Brain microvascular endothelial cell (primary cell): ENCODE results near the gene PARD3.
A peak's percentile ranks its signal among the peaks of the same experiment; 100 is the strongest.
"Not testable (repeated sequence)": the region's sequence is repeated elsewhere in the genome, so short reads cannot be mapped to it uniquely, and the experiment has no call there.

Experiments used
- DNase-seq: peaks from one replicate; pipeline ENCODE4 v3.0.0-alpha.2; 2020
- H3K27ac ChIP-seq: fragments of 250-450 bp; sonication (Bioruptor Pico); 2 replicates; pipeline ENCODE4 v1.5.1; 2020; ENCODE audit warnings: mild to moderate bottlenecking, moderate library complexity
- H3K27me3 ChIP-seq: fragments of 250-450 bp; sonication (Bioruptor Pico); replicated peaks from 2 replicates; pipeline ENCODE4 v1.5.1; 2020; ENCODE audit warnings: mild to moderate bottlenecking
- H3K36me3 ChIP-seq: fragments of 250-450 bp; sonication (Bioruptor Pico); replicated peaks from 2 replicates; pipeline ENCODE4 v1.5.1; 2020; ENCODE audit warnings: mild to moderate bottlenecking
- H3K4me3 ChIP-seq: 2 replicates; pipeline ENCODE4 v1.5.1; 2011; ENCODE audit warnings: low read depth, mild to moderate bottlenecking, control low read depth, low read length, moderate library complexity
- in situ Hi-C: cut with HindIII; loops from 2 replicates; pipeline ENCODE4 v1.10.0; 2017; ENCODE audit warnings: low sequenced_read_pairs, low pct_ligation_motif_present
- TF ChIP-seq, protein P1 (sequence below): IDR thresholded peaks from 2 replicates; pipeline ENCODE4 v1.5.1; 2011; ENCODE audit warnings: low read depth, mild to moderate bottlenecking, moderate library complexity, low read length, control low read depth, inconsistent platforms; ENCODE audit errors: missing control alignments

Gene PARD3

DNA sequence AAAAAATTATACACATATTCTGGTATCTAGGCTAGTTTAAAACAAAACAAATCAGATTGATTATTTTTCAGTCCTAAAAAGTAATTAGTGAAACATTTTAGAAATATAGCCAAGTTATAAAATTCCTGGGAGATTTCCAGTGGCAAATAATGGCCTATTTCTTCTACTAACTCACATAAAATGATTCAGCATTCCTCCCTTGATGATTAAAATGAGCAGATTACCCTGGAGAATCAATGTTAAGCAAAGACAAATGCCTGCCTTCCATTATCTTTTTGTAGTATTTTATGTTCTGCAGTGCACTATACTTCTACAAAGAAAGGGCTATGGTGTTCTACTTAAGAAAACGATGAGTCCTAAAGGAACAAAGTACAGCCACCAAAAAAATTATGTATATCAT lies 53.6 kb downstream of the PARD3 start:
- no peaks in the 10 kb centered on the region for H3K27me3 ChIP-seq
- H3K27ac ChIP-seq: no peak overlapping the region
- no peaks in the 10 kb centered on the region for H3K36me3 ChIP-seq
- in situ Hi-C loops: no loop called here
- no peak for DNase-seq
- no peak overlapping the region for H3K4me3 ChIP-seq
- TF ChIP-seq, protein P1, sequence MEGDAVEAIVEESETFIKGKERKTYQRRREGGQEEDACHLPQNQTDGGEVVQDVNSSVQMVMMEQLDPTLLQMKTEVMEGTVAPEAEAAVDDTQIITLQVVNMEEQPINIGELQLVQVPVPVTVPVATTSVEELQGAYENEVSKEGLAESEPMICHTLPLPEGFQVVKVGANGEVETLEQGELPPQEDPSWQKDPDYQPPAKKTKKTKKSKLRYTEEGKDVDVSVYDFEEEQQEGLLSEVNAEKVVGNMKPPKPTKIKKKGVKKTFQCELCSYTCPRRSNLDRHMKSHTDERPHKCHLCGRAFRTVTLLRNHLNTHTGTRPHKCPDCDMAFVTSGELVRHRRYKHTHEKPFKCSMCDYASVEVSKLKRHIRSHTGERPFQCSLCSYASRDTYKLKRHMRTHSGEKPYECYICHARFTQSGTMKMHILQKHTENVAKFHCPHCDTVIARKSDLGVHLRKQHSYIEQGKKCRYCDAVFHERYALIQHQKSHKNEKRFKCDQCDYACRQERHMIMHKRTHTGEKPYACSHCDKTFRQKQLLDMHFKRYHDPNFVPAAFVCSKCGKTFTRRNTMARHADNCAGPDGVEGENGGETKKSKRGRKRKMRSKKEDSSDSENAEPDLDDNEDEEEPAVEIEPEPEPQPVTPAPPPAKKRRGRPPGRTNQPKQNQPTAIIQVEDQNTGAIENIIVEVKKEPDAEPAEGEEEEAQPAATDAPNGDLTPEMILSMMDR: no peak

DNA sequence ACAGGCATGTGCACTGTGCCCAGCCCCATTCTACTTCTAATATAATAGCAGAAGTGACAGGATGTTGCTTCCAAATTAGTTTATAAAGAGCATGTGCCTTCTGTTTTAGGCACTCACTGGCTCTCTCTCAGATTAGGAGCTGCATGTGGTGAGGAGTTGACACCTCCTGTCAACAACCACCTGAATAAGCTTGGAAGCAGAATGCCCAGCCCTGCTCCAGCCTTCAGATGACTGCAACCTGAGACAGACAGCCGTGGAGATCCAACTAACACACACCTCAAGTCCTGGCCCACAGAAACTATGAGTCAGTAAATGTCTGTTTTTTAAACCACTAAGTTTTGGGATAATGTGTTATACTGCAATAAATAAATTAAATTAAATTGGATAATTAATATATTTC lies 54.5 kb downstream of the PARD3 start:
- Histone ChIP-seq H3K27ac (no peak overlapping the region), H3K36me3 (no peaks in the 10 kb centered on the region), H3K27me3 (no peaks in the 10 kb centered on the region), H3K4me3 (no peak overlapping the region)
- no peak for DNase-seq
- TF ChIP-seq, protein P1: no peak
- in situ Hi-C loops: no loop called here

DNA sequence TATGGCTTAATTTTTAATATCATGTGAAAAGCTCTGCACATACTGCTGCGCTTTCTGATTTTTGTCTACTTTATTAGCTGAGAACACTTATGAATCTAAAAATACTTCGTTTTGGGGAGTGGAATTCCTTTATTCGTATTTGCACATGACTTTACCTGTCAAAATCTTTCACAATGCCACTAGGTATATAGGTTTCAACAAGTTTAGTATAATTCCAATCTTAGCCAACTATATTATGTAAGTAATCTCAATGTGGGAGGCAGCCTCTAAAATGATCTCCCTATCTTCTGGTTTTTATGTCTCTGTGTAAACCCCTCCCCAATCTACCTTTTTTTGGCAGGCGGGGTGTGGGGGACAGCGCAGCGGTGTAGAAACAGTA lies 55.3 kb downstream of the PARD3 start:
- no peak overlapping the region for H3K4me3 ChIP-seq
- peak overlapping the region; percentile 78 for H3K27ac ChIP-seq

DNA sequence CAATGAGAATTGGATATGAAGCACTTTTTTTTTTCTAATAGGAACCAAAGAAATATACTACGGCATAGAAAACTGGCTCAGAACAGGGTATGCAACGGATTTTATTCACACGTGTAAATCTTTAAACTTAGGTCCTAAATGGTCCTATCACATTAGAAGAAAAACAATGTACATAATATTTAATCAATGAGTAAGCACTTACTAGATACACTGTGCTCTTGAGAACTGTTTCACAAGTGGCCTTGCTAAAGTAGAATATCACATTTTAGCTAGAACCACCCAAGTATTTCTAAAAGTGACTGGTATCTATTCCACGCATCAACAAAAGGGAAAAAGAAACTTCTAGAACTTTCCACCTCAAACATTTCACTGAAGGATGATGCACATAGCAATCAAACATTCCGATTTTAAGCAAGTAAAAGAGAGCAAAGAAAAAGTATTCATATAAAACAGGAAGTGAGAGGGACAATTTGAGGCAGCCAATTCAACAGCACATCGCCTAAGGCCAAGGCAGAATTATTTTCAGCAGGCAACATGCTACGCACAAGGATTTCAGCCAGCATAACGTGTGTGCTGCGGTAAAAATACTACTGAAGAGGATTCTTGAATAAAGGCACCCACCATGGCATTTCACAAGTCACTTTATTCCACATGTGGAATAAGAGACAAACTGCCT lies 55.8 kb downstream of the PARD3 start:
- Histone ChIP-seq H3K27me3 (no peaks in the 10 kb centered on the region), H3K36me3 (no peaks in the 10 kb centered on the region), H3K27ac (peak overlapping the region; percentile 78), H3K4me3 (no peak overlapping the region)
- TF ChIP-seq, protein P1: no peak
- DNase-seq: no peak
- in situ Hi-C loops: no loop called here

More for the DNA sequence above, 55.3 kb downstream of the PARD3 start:
- in situ Hi-C loops: no loop called here
- TF ChIP-seq, protein P1: no peak
- H3K36me3 ChIP-seq: no peaks in the 10 kb centered on the region
- no peak for DNase-seq
- no peaks in the 10 kb centered on the region for H3K27me3 ChIP-seq

DNA sequence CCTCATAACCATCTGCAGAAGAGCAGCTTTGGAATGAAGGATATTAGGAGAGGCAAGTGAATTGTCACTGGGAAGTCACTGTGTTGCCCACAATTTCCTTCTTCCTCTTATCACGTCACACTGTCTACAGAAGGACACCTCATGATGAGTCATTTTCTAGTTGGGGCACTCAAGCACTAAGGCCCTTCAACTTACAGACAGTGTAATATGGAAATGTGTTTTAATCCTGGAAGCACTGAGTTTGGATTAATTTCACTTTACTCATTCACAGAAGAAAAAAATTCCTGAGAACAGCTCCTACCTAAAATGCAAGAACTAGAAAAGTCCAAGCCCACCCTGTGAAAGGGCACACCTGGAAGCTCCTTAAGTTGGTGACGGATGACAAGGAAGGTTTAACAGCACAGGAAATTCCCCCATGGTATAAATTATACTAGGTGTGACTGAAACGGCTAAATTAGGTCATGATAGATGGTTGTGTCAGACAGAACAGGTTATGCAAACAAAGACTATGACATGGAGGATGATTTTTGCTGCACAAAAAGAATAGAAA lies 56.6 kb downstream of the PARD3 start:
- DNase-seq: peak; percentile 87
- Histone ChIP-seq H3K36me3 (no peaks in the 10 kb centered on the region), H3K4me3 (peak overlapping the region; percentile 9), H3K27me3 (no peaks in the 10 kb centered on the region), H3K27ac (peak overlapping the region; percentile 78)
- TF ChIP-seq, protein P1: no peak
- in situ Hi-C loops: no loop called here

DNA sequence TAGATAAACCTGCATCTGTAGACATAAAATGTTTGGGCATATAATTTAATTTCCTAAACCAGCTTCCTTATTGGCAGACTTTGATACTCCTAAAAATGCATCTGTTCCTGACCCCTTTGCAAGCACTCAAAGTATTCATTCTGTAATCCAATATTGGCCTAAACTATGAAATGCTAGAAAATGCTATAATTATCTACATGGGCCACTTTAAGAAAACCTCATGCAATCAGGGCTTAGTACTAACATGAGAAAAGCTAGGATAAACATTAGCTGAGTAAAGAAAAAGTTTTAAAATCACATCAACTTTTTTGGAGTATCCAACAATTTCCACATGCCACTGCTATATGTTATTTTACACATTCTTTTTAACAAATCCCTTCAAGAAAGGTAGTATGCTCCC lies 57.2 kb downstream of the PARD3 start:
- Histone ChIP-seq H3K36me3 (no peaks in the 10 kb centered on the region), H3K27ac (peak overlapping the region; percentile 78), H3K27me3 (no peaks in the 10 kb centered on the region), H3K4me3 (no peak overlapping the region)
- in situ Hi-C loops: no loop called here
- no peak for DNase-seq
- TF ChIP-seq, protein P1: no peak

DNA sequence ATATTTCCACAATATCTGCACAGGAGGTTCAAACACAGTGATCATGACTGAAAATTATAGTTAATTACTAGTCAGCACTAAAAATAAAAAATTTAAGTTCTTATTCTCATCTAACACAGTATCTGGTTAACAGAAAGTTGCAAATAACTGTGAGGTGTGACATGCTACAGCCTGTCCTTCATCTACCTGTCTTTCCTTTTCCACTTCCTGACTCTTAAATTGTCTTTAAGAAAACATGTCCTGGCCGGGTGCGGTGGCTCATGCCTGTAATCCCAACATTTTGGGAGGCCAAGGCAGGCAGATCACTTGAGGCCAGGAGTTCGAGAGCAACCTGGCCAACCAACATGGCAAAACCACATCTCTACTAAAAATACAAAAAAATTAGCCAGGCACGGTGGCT lies 57.9 kb downstream of the PARD3 start:
- in situ Hi-C loops, H3K4me3 ChIP-seq, H3K27me3 ChIP-seq, H3K27ac ChIP-seq, H3K36me3 ChIP-seq, DNase-seq: not testable (repeated sequence)
